Endothelial cell of umbilical vein (primary cell): Measurements from ENCODE around the gene APOBEC4. TPM values are rescaled to one million over a fixed set of nuclear protein-coding genes. Genes with fewer than 3 reads are reported as not detected.

Experiments
- BruUV-seq: library from RNA; stranded (reverse); fragments of 400-500 nt; replicated peaks from 2 replicates; lab custom pipeline; 2021; lab: Mats Ljungman, UMichigan
- CTCF ChIA-PET: fragments of 300-600, 350-600 bp; sonication (Branson Sonifier 250); formaldehyde crosslinking; loops from one replicate; lab custom pipeline; 2021; ENCODE audit warnings: antibody characterized with exemption, inconsistent platforms; lab: Charles Lee
- POLR2A ChIA-PET: fragments of 300-600, 350-600 bp; sonication (Branson Sonifier 250); formaldehyde crosslinking; loops from one replicate; lab custom pipeline; 2021; ENCODE audit warnings: antibody characterized with exemption, inconsistent platforms; lab: Charles Lee
- DNase-seq: peaks from one replicate; pipeline ENCODE4 v3.0.0-alpha.2; 2011; ENCODE audit warnings: low read depth, low spot score
- FAIRE-seq: peaks from 2 replicates; lab custom pipeline; 2011; peaks lifted over from hg19 to GRCh38; lab: Jason Lieb, UNC
- H2AFZ ChIP-seq: 2 replicates; pipeline ENCODE4 v1.6.0; 2012; ENCODE audit warnings: low read depth, low read length, control low read depth, inconsistent platforms
- H3K27ac ChIP-seq: 2 replicates; pipeline ENCODE4 v1.5.1; 2011; ENCODE audit warnings: low read depth, mild to moderate bottlenecking, control low read depth, low read length, moderate library complexity; ENCODE audit not compliant: insufficient read depth
- H3K27me3 ChIP-seq, 2 experiments: 2 replicates each; pipeline versions ENCODE4 v1.6.0 to v1.6.1; 2011; ENCODE audit warnings: low read length in 2 of 2, mixed read lengths in 1 of 2; ENCODE audit not compliant: control insufficient read depth in 2 of 2, insufficient read depth in 2 of 2
- H3K36me3 ChIP-seq, 2 experiments: 2 replicates in 1 of 2; 3 replicates in 1 of 2; pipeline ENCODE4 v1.5.1; 2011; ENCODE audit warnings: low read length in 2 of 2, mild to moderate bottlenecking in 1 of 2, moderate library complexity in 1 of 2; ENCODE audit not compliant: control insufficient read depth in 2 of 2, insufficient read depth in 2 of 2; ENCODE audit errors: extremely low read depth in 1 of 2
- H3K4me1 ChIP-seq: 3 replicates; pipeline ENCODE4 v1.5.1; 2011; ENCODE audit warnings: mild to moderate bottlenecking, low read length; ENCODE audit not compliant: control insufficient read depth, insufficient read depth; ENCODE audit errors: extremely low read depth
- H3K4me2 ChIP-seq: 2 replicates; pipeline ENCODE4 v1.6.1; 2011; ENCODE audit warnings: low read length, control low read depth, mixed read lengths; ENCODE audit not compliant: insufficient read depth
- H3K4me3 ChIP-seq, 3 experiments: fragments of 200-600 bp in 1 of 3; sonication (generic), shearing (Covaris generic) in 1 of 3; replicated peaks in 1 of 3; 2 replicates each; pipeline ENCODE4 v1.5.1; 2011 to 2016; ENCODE audit warnings: control low read depth in 3 of 3, low read length in 3 of 3, mild to moderate bottlenecking in 2 of 3, inconsistent platforms in 1 of 3, low read depth in 1 of 3, moderate library complexity in 1 of 3; ENCODE audit not compliant: insufficient read depth in 1 of 3
- H3K79me2 ChIP-seq: 2 replicates; pipeline ENCODE4 v1.6.0; 2012; ENCODE audit warnings: low read length, inconsistent platforms; ENCODE audit not compliant: control insufficient read depth, insufficient read depth
- H3K9ac ChIP-seq: replicated peaks from 2 replicates; pipeline ENCODE3; 2011; ENCODE audit warnings: low read length, control low read depth; ENCODE audit not compliant: insufficient read depth; ENCODE audit errors: extremely low read depth
- H3K9me1 ChIP-seq: replicated peaks from 3 replicates; pipeline ENCODE4 v1.6.0; 2011; ENCODE audit warnings: mild to moderate bottlenecking, low read length; ENCODE audit not compliant: control insufficient read depth, insufficient read depth; ENCODE audit errors: extremely low read depth
- H3K9me3 ChIP-seq: replicated peaks from 2 replicates; pipeline ENCODE4 v1.5.1; 2012; ENCODE audit warnings: low read length, inconsistent platforms; ENCODE audit not compliant: control insufficient read depth, insufficient read depth
- H4K20me1 ChIP-seq: replicated peaks from 2 replicates; pipeline ENCODE3; 2011; ENCODE audit warnings: mild to moderate bottlenecking, low read length; ENCODE audit not compliant: control insufficient read depth, insufficient read depth; ENCODE audit errors: extremely low read depth
- EZH2 ChIP-seq: IDR thresholded peaks from 2 replicates; pipeline ENCODE4 v1.6.1; 2012; ENCODE audit warnings: borderline replicate concordance, low read depth, mild to moderate bottlenecking, moderate library complexity, low read length, inconsistent platforms; ENCODE audit not compliant: severe bottlenecking
- GATA2 ChIP-seq: IDR thresholded peaks from 2 replicates; pipeline ENCODE4 v1.7.0; 2011; ENCODE audit warnings: low read depth, mild to moderate bottlenecking, moderate library complexity, mixed read lengths, low read length; ENCODE audit not compliant: insufficient read length, insufficient read depth
- MYC ChIP-seq: IDR thresholded peaks from one replicate; pipeline ENCODE4 v1.6.1; 2011; ENCODE audit warnings: mild to moderate bottlenecking, low read depth, low read length
- POLR2A ChIP-seq: IDR thresholded peaks from 2 replicates; pipeline ENCODE4 v1.6.1; 2012; ENCODE audit warnings: low read depth, mild to moderate bottlenecking, control low read depth, low read length
- dilution Hi-C: fragments of 300-500 bp; cut with MboI; formaldehyde crosslinking; loops from one replicate; pipeline ENCODE4 v1.15.0; 2019; ENCODE audit warnings: low sequenced_read_pairs; ENCODE audit not compliant: extremely low pct_ligation_motif_present
- intact Hi-C: fragments of 100-400 bp; cut with micrococcal nuclease; formaldehyde crosslinking; loops from one replicate; pipeline ENCODE4 v1.10.0; 2022
- polyA plus RNA-seq, 4 experiments: library from polyadenylated mRNA; depleted of rRNA in 3 of 4; stranded (reverse) in 3 of 4; unstranded in 1 of 4; fragments of >200 nt; gene quantifications; 2 replicates each; pipeline versions ENCODE4 v1.2.1 to v1.2.3, GENCODE V29; 2011 to 2012; ENCODE audit warnings: missing spikeins in 1 of 4
- total RNA-seq: library from RNA; stranded (reverse); gene quantifications from 2 replicates; pipeline ENCODE4 v1.2.3, GENCODE V29; 2021
- TF ChIP-seq, protein P1 (sequence below), 2 donors: IDR thresholded peaks; 1 replicate in 1 of 2; 2 replicates in 1 of 2; pipeline ENCODE4 v1.5.1; 2011; ENCODE audit warnings: low read length in 2 of 2, mild to moderate bottlenecking in 2 of 2, moderate library complexity in 2 of 2, control low read depth in 1 of 2, inconsistent platforms in 1 of 2, low read depth in 1 of 2; ENCODE audit not compliant: insufficient read depth in 1 of 2; ENCODE audit errors: extremely low read depth in 1 of 2
- TF ChIP-seq, protein P2 (sequence below): IDR thresholded peaks from 2 replicates; pipeline ENCODE4 v1.6.1; 2011; ENCODE audit not compliant: insufficient read depth, insufficient read length

The APOBEC4 gene
- total and polyA plus RNA-seq, 2 donors (not counting 3 experiments of a cell fraction or from before 2014, with no cell fraction given): not detected

DNA sequence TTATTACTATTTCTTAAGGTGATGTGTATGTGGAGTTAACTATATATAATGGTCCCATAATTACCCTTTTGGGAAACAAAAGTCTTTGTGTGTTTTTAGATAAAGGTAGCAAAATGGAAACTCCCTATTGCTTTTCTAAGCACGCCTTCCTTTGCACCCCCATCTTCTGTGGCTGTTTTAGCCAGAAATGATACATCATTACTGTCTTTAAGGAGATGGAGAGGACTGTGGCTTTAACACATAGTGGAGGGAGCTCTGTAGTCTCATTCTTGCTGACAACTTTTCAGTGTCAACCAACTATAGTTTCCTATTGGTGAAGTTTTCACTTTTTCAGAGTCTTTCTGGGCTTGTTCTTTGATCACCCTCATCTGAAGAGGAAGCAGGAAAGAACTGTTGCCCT, 1.0 kb downstream of the APOBEC4 start:
- FAIRE-seq (no peak), DNase-seq (no peak)
- TF ChIP-seq, protein P1, sequence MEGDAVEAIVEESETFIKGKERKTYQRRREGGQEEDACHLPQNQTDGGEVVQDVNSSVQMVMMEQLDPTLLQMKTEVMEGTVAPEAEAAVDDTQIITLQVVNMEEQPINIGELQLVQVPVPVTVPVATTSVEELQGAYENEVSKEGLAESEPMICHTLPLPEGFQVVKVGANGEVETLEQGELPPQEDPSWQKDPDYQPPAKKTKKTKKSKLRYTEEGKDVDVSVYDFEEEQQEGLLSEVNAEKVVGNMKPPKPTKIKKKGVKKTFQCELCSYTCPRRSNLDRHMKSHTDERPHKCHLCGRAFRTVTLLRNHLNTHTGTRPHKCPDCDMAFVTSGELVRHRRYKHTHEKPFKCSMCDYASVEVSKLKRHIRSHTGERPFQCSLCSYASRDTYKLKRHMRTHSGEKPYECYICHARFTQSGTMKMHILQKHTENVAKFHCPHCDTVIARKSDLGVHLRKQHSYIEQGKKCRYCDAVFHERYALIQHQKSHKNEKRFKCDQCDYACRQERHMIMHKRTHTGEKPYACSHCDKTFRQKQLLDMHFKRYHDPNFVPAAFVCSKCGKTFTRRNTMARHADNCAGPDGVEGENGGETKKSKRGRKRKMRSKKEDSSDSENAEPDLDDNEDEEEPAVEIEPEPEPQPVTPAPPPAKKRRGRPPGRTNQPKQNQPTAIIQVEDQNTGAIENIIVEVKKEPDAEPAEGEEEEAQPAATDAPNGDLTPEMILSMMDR (IDR thresholded peaks at IDR 0.05; ENCODE audit: extremely low read depth in 1 of 2, insufficient read depth in 1 of 2, low read depth in 1 of 2, low read length in 2 of 2): no peak
- TF ChIP-seq GATA2 (no peak), POLR2A (no peak), MYC (no peak), EZH2 (no peak)
- TF ChIP-seq, protein P2, sequence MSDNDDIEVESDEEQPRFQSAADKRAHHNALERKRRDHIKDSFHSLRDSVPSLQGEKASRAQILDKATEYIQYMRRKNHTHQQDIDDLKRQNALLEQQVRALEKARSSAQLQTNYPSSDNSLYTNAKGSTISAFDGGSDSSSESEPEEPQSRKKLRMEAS: no peak
- dilution Hi-C loops (no loop called here), intact Hi-C loops (no loop called here)
- Histone ChIP-seq H3K27ac (peak overlapping the region; percentile 17), H3K4me2 (no peak overlapping the region), H3K79me2 (no peaks in the 10 kb centered on the region), H3K36me3 (no peaks in the 10 kb centered on the region), H3K9me3 (no peaks in the 10 kb centered on the region), H3K9me1 (no peaks in the 10 kb centered on the region), H2AFZ (peak overlapping the region; percentile 29), H4K20me1 (no peaks in the 10 kb centered on the region), H3K9ac (no peak overlapping the region), H3K4me3 (no peak overlapping the region), H3K4me1 (peaks cover 27% of the 10 kb centered on the region), H3K27me3 (no peaks in the 10 kb centered on the region)
- TSS peak; percentile 42 for BruUV-seq
- POLR2A ChIA-PET: no interaction called here
- CTCF ChIA-PET: interaction anchor here (1.3 to 6.2 kb wide), 4 partner anchors 16 to 264 kb away, joined by 3 to 307 read pairs (median 11); partner anchors contain the start of gene ARPC5
